Measurements from ENCODE around the gene OBP2B.
"Not testable (repeated sequence)": the region's sequence is repeated elsewhere in the genome, so short reads cannot be mapped to it uniquely, and the experiment has no call there.

OBP2B gene

GRCh38 chr9:133217333-133217988 is 8.4 kb upstream of the OBP2B start:
- not testable (repeated sequence) for H3K9me3 Mint-ChIP-seq; H3K4me3 Mint-ChIP-seq; H3K4me1 Mint-ChIP-seq (ENCODE audit: low read depth); H3K36me3 Mint-ChIP-seq (ENCODE audit: low read depth); H3K27ac Mint-ChIP-seq
- H3K27me3 Mint-ChIP-seq, result peaks cover 50% of the 10 kb centered on the region

DNA sequence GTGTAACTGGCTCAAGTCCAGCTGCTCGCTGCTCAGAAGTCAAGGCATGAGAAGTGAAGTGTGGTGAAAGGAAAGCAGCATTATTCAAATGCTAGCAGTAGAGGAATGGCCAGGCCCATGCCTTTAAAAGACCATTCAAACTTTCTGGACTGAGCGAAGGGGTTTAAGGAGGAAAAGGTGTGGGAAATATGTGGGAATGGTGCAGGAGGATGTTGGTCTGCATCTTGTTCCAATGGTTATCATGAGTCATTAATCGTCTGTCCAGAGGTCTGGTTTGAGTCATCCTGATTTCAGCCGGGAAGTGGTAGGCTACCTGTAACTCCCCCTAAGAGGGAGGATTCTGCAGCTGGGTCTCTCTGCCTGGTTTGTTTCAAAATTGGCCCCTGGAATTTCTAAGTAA is 5.2 kb upstream of the OBP2B start:
- not testable (repeated sequence) for H3K4me3 Mint-ChIP-seq; H3K4me1 Mint-ChIP-seq (ENCODE audit: low read depth); H3K9me3 Mint-ChIP-seq; H3K36me3 Mint-ChIP-seq (ENCODE audit: low read depth); H3K27ac Mint-ChIP-seq
- peaks cover 59% of the 10 kb centered on the region for H3K27me3 Mint-ChIP-seq

DNA sequence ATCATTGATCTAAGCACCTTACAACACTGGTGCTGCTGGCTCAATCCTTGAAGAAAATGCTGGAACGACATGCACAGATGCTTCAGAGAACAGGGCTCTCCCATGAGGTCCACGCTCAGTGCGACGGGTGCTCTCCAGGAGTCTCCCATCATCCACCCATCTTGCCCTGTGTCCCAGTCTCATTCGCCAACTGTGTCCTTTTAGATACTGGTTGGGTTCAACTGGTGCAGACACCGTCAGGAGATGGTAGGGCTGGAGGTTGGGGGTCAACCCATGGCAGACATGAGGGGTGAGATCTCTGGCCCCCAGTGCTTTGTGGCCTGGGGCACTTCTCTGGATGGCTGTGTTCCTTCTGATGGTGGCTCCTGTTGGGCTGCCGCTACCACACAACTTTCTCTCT is 1.6 kb upstream of the OBP2B start:
- no peak overlapping the region for H3K4me3 Mint-ChIP-seq
- H3K9me3 Mint-ChIP-seq, result no peaks in the 10 kb centered on the region
- no peaks in the 10 kb centered on the region for H3K4me1 Mint-ChIP-seq (ENCODE audit: low read depth)
- H3K27ac Mint-ChIP-seq, result no peak overlapping the region
- H3K36me3 Mint-ChIP-seq (ENCODE audit: low read depth), result no peaks in the 10 kb centered on the region
- peaks cover 36% of the 10 kb centered on the region for H3K27me3 Mint-ChIP-seq

DNA sequence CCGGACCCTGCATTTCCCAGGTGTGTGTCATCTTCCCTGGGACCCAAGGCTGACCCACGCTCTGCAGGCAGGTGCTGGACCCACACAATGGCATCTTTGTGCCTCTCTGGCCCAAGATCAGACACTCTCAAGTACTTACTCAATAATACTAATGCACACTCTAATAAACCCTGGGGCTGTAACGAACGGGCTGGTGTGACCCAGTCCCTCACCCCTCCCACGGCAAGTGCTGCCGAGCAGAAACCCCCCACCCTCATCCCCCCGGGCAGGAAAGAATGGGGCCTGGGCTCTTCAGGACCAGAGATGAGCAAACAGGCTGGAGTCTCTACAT is 1.1 kb upstream of the OBP2B start:
- H3K4me1 Mint-ChIP-seq (ENCODE audit: low read depth), result no peaks in the 10 kb centered on the region

GRCh38 chr9:133209327-133210201 is 514 bp upstream of the OBP2B start:
- not testable (repeated sequence) for H3K36me3 Mint-ChIP-seq (ENCODE audit: low read depth); H3K27ac Mint-ChIP-seq; H3K4me1 Mint-ChIP-seq (ENCODE audit: low read depth); H3K4me3 Mint-ChIP-seq; H3K9me3 Mint-ChIP-seq
- H3K27me3 Mint-ChIP-seq, result peaks cover 31% of the 10 kb centered on the region

More for the DNA sequence above, 1.1 kb upstream of the OBP2B start:
- H3K9me3 Mint-ChIP-seq, result no peaks in the 10 kb centered on the region
- H3K27me3 Mint-ChIP-seq, result peaks cover 33% of the 10 kb centered on the region
- H3K27ac Mint-ChIP-seq, result no peak overlapping the region
- H3K4me3 Mint-ChIP-seq, result no peak overlapping the region
- no peaks in the 10 kb centered on the region for H3K36me3 Mint-ChIP-seq (ENCODE audit: low read depth)

DNA sequence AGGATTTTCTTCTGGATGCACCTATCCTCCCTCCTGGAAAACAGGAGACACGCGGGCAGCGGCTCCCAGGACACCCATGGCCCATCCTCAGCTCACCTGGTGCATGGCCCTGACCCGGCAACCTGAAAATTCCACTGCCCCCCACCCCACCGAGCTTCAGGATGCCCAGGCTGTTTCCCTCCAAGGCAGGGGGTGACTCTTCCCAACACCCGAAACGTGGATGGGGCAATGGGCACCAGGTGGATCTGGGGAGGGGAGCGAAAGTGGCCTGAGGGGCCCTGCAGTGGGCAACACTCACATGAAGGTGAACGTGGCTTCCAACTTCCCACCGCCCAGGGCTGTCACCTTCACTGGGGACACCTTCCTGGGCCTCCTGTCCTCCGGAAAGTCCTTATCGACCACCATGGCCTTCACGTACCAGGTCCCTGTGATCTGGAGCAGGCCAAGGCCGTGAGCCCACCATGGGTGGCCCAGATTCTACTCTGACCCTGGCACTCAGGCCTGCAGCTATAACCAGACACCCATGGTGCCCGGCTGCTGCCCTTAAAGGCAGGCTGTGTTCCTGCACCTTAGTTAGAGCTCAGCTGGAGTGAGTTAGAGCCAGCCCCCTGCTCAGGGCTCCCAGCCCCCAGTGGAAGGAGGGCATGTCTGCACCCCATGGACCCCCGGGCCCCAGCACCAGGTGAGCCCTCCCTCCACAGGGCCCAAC is 725 bp downstream of the OBP2B start:
- not testable (repeated sequence) for H3K27ac Mint-ChIP-seq; H3K36me3 Mint-ChIP-seq (ENCODE audit: low read depth); H3K9me3 Mint-ChIP-seq; H3K4me1 Mint-ChIP-seq (ENCODE audit: low read depth); H3K4me3 Mint-ChIP-seq
- H3K27me3 Mint-ChIP-seq, result peaks cover 22% of the 10 kb centered on the region

DNA sequence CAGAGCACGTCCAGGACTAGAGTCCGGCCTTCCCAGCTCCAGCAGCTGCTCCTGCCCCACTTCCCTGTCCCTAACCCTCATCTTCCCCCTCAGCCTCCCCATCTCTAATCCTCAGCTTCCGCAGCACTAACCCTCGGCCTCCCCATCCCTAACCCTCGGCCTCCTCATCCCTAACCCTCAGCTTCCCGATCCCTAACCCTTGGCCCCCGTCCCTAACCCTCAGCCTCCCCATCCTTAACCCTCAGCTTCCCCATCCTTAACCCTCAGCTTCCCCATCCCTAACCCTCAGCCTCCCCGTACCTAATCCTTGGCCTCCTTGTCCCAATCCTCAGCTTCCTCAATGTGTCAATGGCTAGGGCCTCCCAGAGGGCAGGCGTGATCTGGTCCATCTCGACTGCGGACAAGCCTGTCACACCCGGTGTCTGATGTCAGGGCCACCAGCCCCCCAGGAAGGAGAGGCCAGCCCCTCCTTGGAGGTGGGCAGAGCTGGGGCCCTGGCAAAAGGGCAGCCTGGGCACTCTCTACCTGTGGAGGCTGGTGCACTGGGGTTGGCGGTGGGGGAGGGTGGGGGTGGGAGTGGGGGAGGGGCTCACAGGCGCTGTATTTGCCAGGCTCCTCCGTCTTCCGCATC is 1.4 kb downstream of the OBP2B start:
- Mint-ChIP-seq H3K27ac (no peak overlapping the region), H3K27me3 (peaks cover 22% of the 10 kb centered on the region), H3K36me3 (ENCODE audit: low read depth) (no peaks in the 10 kb centered on the region), H3K4me1 (ENCODE audit: low read depth) (no peaks in the 10 kb centered on the region), H3K4me3 (no peak overlapping the region), H3K9me3 (no peaks in the 10 kb centered on the region)

DNA sequence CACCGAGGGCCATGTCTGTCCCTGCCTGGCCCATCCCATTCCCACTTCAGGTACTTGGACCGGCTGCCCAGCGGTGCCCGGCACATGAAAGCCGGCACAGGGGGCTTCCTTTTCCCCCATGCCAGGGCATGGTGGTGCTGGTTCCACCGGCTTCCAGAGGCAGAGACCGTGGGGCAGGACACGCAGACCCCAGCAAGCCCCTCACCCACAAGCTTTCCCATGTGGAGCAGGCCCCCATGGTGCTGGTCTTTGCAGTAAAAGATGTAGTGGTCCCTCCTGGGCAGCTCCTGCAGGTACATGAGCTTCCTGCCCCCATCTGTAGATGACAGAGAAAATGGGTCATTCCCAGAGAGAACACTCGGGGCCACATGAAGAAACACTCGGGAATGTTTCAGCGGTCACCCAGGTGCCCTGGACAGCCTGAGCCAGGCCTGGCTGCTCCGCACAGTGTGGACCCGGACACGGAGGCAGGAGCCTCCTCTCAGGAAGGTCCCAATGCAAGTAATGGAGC is 2.0 kb downstream of the OBP2B start:
- Mint-ChIP-seq H3K4me3 (no peak overlapping the region), H3K27ac (no peak overlapping the region), H3K36me3 (ENCODE audit: low read depth) (no peaks in the 10 kb centered on the region), H3K9me3 (no peaks in the 10 kb centered on the region), H3K4me1 (ENCODE audit: low read depth) (no peaks in the 10 kb centered on the region), H3K27me3 (peaks cover 20% of the 10 kb centered on the region)

DNA sequence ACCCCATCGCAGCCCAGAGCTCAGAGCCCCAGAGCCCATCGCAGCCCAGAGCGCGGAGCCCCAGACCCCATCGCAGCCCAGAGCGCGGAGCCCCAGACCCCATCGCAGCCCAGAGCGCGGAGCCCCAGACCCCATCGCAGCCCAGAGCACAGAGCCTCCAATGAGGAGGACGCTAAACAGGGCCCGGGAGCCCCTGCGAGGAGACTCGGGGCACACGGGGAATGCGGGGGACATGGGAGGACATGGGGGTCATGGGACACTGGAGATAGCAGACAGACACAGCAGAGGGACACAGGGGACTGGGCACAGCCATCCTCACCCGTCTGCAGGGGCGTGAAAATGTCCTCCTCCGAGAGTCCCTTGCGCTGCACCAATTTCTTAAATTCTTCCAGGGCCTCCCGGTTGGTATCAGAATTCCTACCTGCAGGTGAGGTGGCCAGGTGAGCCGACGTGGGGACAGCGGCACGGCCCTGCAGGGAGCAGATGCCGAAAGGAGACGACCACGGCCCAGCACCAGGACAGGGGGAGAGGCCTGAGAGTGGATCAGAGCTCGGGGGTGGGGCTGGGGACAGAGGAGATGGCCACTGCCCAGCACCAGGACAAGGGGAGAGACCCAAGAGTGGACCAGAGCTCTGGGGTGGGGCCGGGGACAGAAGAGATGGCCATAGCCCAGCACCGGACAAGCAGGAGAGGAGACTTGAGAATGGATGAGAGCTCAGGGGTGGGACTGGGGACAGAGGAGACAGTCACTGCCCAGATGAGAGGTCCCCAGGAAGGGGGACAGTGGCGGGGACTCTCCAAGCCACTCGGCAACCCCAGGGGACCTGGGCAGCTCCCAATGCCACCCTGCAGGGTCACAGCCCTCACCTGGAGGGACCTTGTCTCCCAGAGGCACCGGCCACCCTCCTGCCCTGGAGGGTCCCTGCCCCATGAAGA is 2.8 kb downstream of the OBP2B start:
- H3K27ac Mint-ChIP-seq, result no peak overlapping the region
- H3K4me1 Mint-ChIP-seq (ENCODE audit: low read depth), result no peaks in the 10 kb centered on the region
- H3K27me3 Mint-ChIP-seq, result peaks cover 13% of the 10 kb centered on the region
- H3K36me3 Mint-ChIP-seq (ENCODE audit: low read depth), result no peaks in the 10 kb centered on the region
- H3K9me3 Mint-ChIP-seq, result no peaks in the 10 kb centered on the region
- no peak overlapping the region for H3K4me3 Mint-ChIP-seq

DNA sequence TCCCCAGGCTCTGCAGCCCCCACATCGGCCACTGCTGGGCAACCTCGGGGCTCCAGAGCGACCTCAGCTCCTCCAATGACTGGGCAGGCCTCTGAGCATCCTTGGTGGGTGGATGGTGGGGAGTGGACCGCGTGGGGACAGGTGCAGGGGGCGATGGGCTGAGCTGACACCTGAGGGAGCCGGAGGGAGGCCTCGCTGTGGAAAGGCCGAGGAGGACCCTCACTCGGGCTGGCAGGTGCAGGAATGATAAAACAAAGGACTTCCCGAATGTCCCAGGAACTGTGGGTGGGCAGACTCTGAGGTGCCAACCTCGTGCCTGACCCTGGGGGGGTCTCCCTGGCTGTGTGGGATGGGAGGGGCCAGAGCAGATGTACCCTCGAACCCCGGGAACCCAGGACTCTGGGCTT is 3.6 kb downstream of the OBP2B start:
- peaks cover 14% of the 10 kb centered on the region for H3K27me3 Mint-ChIP-seq
- H3K4me3 Mint-ChIP-seq; H3K27ac Mint-ChIP-seq; H3K4me1 Mint-ChIP-seq (ENCODE audit: low read depth); H3K36me3 Mint-ChIP-seq (ENCODE audit: low read depth); H3K9me3 Mint-ChIP-seq: not testable (repeated sequence)

DNA sequence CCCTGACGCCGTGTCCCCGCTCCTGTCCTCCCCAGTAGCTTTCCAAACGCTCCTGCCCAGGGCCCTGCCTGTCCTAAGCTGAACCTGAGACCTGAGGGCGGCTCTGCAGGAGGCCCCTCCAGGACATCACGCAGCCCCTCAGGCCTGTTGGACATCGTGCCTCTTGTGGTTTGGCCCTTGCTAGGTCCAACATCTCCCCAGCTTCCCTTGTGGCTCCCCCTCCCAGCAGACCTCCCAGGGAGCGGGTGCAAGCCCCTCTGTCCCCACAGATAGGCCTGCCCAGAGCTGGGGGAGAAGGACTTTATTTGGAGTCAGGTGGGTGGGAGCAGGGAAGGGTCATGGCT is 4.1 kb downstream of the OBP2B start:
- H3K27me3 Mint-ChIP-seq, result peaks cover 15% of the 10 kb centered on the region

GRCh38 chr9:133204335-133204992 is 4.6 kb downstream of the OBP2B start:
- Mint-ChIP-seq H3K4me1 (ENCODE audit: low read depth) (no peaks in the 10 kb centered on the region), H3K36me3 (ENCODE audit: low read depth) (no peaks in the 10 kb centered on the region), H3K27ac (no peak overlapping the region), H3K27me3 (peaks cover 14% of the 10 kb centered on the region), H3K4me3 (no peak overlapping the region), H3K9me3 (no peaks in the 10 kb centered on the region)

More for the DNA sequence above, 4.1 kb downstream of the OBP2B start:
- Mint-ChIP-seq H3K4me3 (no peak overlapping the region), H3K4me1 (ENCODE audit: low read depth) (no peaks in the 10 kb centered on the region), H3K36me3 (ENCODE audit: low read depth) (no peaks in the 10 kb centered on the region), H3K27ac (no peak overlapping the region), H3K9me3 (no peaks in the 10 kb centered on the region)

DNA sequence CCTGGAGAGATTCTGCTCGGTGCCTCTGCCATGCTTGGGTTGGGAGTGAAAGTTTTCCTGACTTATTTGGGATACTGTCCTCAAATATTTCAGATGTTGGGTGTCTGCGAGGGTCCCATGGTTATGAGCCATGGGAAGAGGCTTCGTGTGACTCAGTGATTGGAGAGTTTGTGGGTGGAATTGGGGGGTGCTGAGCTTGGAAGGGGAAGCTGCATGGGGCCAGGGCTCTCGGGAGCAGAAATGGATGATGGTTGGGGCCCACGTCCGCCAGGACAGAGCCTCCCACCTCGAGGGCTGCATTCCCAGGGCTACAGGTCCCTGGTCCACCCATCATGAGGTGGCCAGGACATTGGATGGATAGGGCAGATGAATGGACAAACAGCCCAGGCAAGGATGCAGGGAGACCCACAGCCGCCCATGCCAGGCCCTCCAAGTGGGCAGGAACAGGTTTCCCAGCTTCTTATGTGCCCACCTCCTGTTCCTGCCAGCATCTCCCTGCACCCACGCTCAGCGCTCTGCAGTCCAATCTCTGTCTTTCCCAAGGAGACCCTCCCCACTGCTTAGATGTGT is 5.5 kb downstream of the OBP2B start:
- Mint-ChIP-seq H3K27me3 (peaks cover 18% of the 10 kb centered on the region), H3K4me1 (ENCODE audit: low read depth) (no peaks in the 10 kb centered on the region), H3K4me3 (no peak overlapping the region), H3K36me3 (ENCODE audit: low read depth) (no peaks in the 10 kb centered on the region), H3K27ac (no peak overlapping the region), H3K9me3 (no peaks in the 10 kb centered on the region)

Measured in stimulated activated naive CD8-positive, alpha-beta T cell treated with anti-CD3 and anti-CD28 coated beads, Interleukin-15, Interleukin-2, amounts not matched to agents 100 ng/mL and 50 ng/mL, for 24 hours (primary cell).